Uterus (tissue), 2 donors: ENCODE data around the gene CSNK1E.

Experiments used
- CTCF ChIP-seq, 4 experiments: fragments of 200-600 bp in 2 of 4; fragments of 450-650 bp in 2 of 4; sonication (generic) in 2 of 4; IDR thresholded peaks; one replicate each; pipeline ENCODE4 v1.5.1; 2016 to 2019; ENCODE audit warnings: antibody characterized with exemption in 4 of 4, mild to moderate bottlenecking in 2 of 4, moderate library complexity in 1 of 4
- POLR2A ChIP-seq, 2 donors: fragments of 450-650 bp; IDR thresholded peaks; one replicate each; pipeline ENCODE4 v1.6.1; 2016; ENCODE audit warnings: antibody characterized with exemption in 2 of 2, mild to moderate bottlenecking in 1 of 2, moderate library complexity in 1 of 2

- TF ChIP-seq CTCF (IDR thresholded peaks at IDR 0.05) (no peak), POLR2A (IDR thresholded peaks at IDR 0.05) (no peak)
Observed at GRCh38 chr22:38309614-38310517, 7.4 kb downstream of the CSNK1E start.
